Loucy (cell line): ENCODE data around the gene GOLGA8S.
"Not testable (repeated sequence)": the region's sequence is repeated elsewhere in the genome, so short reads cannot be mapped to it uniquely, and the experiment has no call there.

Experiments used
- EZH2phosphoT487 ChIP-seq: fragments of 200-600 bp; IDR thresholded peaks from 2 replicates; pipeline ENCODE4 v1.6.1; 2018; ENCODE audit warnings: antibody characterized with exemption, mild to moderate bottlenecking, moderate library complexity, borderline replicate concordance
- TF ChIP-seq, protein P1 (sequence below): fragments of 200-600 bp; sonication (generic); conservative IDR thresholded peaks from 2 replicates; pipeline ENCODE4 v1.5.1; 2014; ENCODE audit warnings: mild to moderate bottlenecking, antibody characterized with exemption, low read length

DNA sequence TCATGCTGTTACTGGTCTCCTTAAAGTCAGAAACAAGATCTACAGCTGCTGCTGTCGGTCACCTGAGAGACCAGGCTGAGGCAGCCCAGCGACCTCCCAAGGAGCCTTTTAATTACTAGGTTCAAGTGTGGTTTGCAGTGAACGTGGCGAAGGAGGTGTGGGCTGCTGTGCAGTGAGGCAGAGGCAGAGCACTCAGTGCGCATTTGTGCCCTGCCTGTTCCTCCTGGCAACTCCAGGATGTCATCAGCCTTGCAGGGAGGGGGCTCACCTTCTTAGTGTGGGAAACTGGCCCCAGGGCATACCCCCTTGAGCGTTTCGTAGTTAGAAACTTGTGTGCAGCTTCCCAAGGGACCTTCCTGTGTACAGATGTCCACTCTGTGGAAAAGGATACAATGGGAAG lies 26.6 kb downstream of the GOLGA8S start:
- TF ChIP-seq, protein P1, sequence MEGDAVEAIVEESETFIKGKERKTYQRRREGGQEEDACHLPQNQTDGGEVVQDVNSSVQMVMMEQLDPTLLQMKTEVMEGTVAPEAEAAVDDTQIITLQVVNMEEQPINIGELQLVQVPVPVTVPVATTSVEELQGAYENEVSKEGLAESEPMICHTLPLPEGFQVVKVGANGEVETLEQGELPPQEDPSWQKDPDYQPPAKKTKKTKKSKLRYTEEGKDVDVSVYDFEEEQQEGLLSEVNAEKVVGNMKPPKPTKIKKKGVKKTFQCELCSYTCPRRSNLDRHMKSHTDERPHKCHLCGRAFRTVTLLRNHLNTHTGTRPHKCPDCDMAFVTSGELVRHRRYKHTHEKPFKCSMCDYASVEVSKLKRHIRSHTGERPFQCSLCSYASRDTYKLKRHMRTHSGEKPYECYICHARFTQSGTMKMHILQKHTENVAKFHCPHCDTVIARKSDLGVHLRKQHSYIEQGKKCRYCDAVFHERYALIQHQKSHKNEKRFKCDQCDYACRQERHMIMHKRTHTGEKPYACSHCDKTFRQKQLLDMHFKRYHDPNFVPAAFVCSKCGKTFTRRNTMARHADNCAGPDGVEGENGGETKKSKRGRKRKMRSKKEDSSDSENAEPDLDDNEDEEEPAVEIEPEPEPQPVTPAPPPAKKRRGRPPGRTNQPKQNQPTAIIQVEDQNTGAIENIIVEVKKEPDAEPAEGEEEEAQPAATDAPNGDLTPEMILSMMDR: not testable (repeated sequence)
- not testable (repeated sequence) for TF ChIP-seq EZH2phosphoT487
